Activated naive CD4-positive, alpha-beta T cell treated with anti-CD3 and anti-CD28 coated beads, Interleukin-2, amount 10 ng/mL, durations not matched to agents 7 days and 5 days (primary cell): ENCODE results near the gene METTL2B.
"Not testable (repeated sequence)": the region's sequence is repeated elsewhere in the genome, so short reads cannot be mapped to it uniquely, and the experiment has no call there.

Source experiments
- CTCF ChIA-PET: fragments of 350-600 bp; sonication (Branson Sonifier 250); formaldehyde crosslinking; loops from one replicate; lab custom pipeline; 2021; ENCODE audit warnings: antibody characterized with exemption; lab: Charles Lee
- DNase-seq: peaks from one replicate; pipeline ENCODE4 v3.0.0-alpha.2; 2020
- H3K27ac Mint-ChIP-seq: one replicate; pipeline ENCODE4 v1.8.0; 2021; ENCODE audit warnings: mild to moderate bottlenecking, moderate library complexity, mixed read lengths
- H3K27me3 Mint-ChIP-seq: one replicate; pipeline ENCODE4 v1.8.0; 2021; ENCODE audit warnings: mild to moderate bottlenecking, mixed read lengths
- H3K36me3 Mint-ChIP-seq: one replicate; pipeline ENCODE4 v1.8.0; 2021; ENCODE audit warnings: mixed read lengths
- H3K4me1 Mint-ChIP-seq: one replicate; pipeline ENCODE4 v1.8.0; 2021; ENCODE audit warnings: mixed read lengths
- H3K4me3 Mint-ChIP-seq: one replicate; pipeline ENCODE4 v1.8.0; 2021; ENCODE audit warnings: mild to moderate bottlenecking, moderate library complexity, mixed read lengths
- H3K9me3 Mint-ChIP-seq: one replicate; pipeline ENCODE4 v1.8.0; 2021; ENCODE audit warnings: mixed read lengths

METTL2B gene

DNA sequence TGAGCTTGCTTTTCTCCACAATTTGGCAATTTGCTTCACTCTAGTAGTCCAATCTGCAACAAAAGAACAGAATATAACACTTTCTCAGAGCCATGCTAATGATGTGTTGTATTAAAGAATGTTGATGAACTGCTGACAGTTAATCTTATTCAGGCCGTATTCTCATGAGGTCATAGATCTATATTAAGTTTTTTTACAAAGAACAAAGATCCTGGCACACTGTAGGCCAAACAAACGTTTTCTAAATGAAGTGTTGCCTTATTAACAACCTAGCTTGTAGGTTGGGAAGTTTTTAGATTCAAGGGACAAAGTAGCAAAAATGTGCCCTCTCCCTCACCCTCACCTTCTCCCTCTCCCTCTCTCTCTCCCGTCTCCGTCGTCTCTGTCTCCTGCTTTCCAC is 14.1 kb upstream of the METTL2B start:
- no peak overlapping the region for H3K27ac Mint-ChIP-seq

DNA sequence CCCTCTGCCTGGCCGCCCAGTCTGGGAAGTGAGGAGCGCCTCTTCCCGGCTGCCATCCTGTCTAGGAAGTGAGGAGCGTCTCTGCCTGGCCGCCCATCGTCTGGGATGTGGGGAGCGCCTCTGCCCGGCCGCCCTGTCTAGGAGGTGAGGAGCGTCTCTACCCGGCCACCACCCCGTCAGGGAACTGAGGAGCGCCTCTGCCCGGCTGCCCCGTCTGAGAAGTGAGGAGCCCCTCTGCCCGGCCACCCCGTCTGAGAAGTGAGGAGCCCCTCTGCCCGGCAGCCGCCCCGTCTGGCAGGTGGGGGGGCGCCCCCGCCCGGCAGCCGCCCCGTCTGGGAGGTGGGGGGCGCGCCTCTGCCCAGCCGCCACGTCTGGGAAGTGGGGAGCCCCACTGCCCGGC is 13.2 kb upstream of the METTL2B start:
- H3K9me3 Mint-ChIP-seq, DNase-seq, H3K4me3 Mint-ChIP-seq, H3K27ac Mint-ChIP-seq, H3K27me3 Mint-ChIP-seq: not testable (repeated sequence)
- peaks cover 11% of the 10 kb centered on the region for H3K36me3 Mint-ChIP-seq
- CTCF ChIA-PET: interaction anchor here (4.4 kb wide), 1 partner anchor 48 kb away, joined by 34 read pairs; no protein-coding TSS in a partner anchor
- peaks cover 17% of the 10 kb centered on the region for H3K4me1 Mint-ChIP-seq

More for the DNA sequence above, 14.1 kb upstream of the METTL2B start:
- H3K36me3 Mint-ChIP-seq: peaks cover 15% of the 10 kb centered on the region
- CTCF ChIA-PET: interaction anchor here (0.6 to 6.6 kb wide), 5 partner anchors 12 to 47 kb away, joined by 3 to 339 read pairs (median 20); no protein-coding TSS in a partner anchor
- peaks cover 24% of the 10 kb centered on the region for H3K4me1 Mint-ChIP-seq
- no peaks in the 10 kb centered on the region for H3K27me3 Mint-ChIP-seq
- no peak for DNase-seq
- H3K9me3 Mint-ChIP-seq: no peaks in the 10 kb centered on the region
- no peak overlapping the region for H3K4me3 Mint-ChIP-seq

DNA sequence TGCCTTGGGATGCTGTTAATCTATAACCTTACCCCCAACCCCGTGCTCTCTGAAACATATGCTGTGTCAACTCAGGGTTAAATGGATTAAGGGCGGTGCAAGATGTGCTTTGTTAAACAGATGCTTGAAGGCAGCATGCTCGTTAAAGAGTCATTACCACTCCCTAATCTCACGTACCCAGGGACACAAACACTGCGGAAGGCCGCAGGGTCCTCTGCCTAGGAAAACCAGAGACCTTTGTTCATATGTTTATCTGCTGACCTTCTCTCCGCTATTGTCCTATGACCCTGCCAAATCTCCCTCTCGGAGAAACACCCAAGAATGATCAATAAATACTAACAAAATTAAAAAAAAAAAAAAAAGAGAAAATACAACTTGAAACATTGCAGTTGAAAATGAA is 12.6 kb upstream of the METTL2B start:
- H3K4me3 Mint-ChIP-seq, H3K27ac Mint-ChIP-seq, H3K27me3 Mint-ChIP-seq, DNase-seq, H3K9me3 Mint-ChIP-seq, CTCF ChIA-PET, H3K36me3 Mint-ChIP-seq: not testable (repeated sequence)
- H3K4me1 Mint-ChIP-seq: peaks cover 11% of the 10 kb centered on the region

DNA sequence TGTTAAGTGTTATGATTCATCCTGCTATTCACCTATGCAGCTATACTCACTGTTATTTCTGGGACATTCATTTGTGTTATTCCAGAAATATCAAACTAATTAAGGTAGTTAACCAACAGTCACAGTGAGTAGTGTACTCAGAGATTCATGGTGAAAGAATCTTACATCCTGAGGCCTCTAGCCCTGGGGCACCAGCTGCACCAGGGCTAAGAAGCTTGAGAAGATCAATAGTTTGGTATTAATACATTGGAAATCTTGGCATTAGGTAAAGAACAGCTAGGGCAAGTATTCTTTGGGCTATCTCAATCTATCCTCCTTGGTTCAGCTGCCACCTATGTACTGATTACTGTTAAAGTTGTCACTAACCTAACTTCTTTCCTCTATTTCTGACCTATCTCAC is 9.7 kb upstream of the METTL2B start:
- H3K9me3 Mint-ChIP-seq, CTCF ChIA-PET, H3K27me3 Mint-ChIP-seq, H3K4me3 Mint-ChIP-seq, DNase-seq, H3K36me3 Mint-ChIP-seq, H3K4me1 Mint-ChIP-seq, H3K27ac Mint-ChIP-seq: not testable (repeated sequence)

DNA sequence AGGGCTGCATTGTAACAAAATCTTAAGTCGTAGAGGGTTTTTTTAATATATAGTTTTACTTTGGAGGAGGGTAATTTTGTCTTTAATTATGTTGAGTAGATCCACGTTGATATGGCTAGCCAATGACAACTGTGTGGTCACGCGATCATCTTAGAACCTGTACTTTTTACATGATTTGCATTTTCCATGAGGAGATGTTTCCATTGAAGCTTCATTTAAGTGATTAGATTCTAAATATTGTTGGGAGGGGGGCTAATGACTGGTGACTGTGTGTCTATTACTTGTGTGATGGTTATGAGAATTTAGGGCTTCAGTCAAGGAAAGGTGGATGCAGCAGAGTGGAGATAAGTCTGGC is 765 bp downstream of the METTL2B start:
- Mint-ChIP-seq H3K36me3 (peaks cover 17% of the 10 kb centered on the region), H3K4me1 (peaks cover 34% of the 10 kb centered on the region), H3K27ac (peak overlapping the region; percentile 99), H3K4me3 (peak overlapping the region; percentile 99)
- H3K27me3 Mint-ChIP-seq, H3K9me3 Mint-ChIP-seq, DNase-seq: not testable (repeated sequence)
- CTCF ChIA-PET: interaction anchor here (1.4 kb wide), 1 partner anchor 16 kb away, joined by 4 read pairs; no protein-coding TSS in a partner anchor

DNA sequence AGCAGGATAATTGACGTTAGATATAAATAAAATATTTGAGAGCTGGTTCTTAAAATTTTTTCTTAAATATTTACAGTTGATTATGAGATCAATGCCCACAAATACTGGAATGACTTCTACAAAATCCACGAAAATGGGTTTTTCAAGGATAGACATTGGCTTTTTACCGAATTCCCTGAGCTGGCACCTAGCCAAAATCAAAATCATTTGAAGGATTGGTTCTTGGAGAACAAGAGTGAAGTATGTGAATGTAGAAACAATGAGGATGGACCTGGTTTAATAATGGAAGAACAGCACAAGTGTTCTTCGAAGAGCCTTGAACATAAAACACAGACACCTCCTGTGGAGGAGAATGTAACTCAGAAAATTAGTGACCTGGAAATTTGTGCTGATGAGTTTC is 2.5 kb downstream of the METTL2B start:
- Mint-ChIP-seq H3K4me1 (peaks cover 36% of the 10 kb centered on the region), H3K36me3 (peaks cover 20% of the 10 kb centered on the region)
- H3K4me3 Mint-ChIP-seq, DNase-seq, H3K27me3 Mint-ChIP-seq, H3K27ac Mint-ChIP-seq, H3K9me3 Mint-ChIP-seq, CTCF ChIA-PET: not testable (repeated sequence)

DNA sequence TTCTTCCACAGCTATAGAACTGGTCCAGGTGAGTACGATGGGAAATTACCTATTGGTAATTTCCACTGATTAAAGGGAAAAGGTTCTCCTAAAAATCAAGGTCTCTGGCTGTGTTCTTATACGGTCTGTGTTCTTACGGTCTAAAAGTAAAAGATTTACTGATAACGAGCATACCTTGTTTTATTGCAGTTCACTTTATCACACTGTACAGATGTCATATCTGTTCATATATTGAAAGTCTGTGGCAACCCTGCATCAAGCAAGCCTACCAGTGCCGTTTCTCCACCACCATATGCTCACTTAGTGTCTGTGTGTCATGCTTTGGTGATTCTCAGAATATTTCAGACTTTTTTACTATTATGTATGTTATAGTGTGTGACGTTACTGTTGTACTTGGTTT is 11.6 kb downstream of the METTL2B start:
- H3K27me3 Mint-ChIP-seq, H3K27ac Mint-ChIP-seq, H3K4me1 Mint-ChIP-seq, CTCF ChIA-PET, H3K9me3 Mint-ChIP-seq, DNase-seq, H3K4me3 Mint-ChIP-seq: not testable (repeated sequence)
- H3K36me3 Mint-ChIP-seq: peaks cover 15% of the 10 kb centered on the region

DNA sequence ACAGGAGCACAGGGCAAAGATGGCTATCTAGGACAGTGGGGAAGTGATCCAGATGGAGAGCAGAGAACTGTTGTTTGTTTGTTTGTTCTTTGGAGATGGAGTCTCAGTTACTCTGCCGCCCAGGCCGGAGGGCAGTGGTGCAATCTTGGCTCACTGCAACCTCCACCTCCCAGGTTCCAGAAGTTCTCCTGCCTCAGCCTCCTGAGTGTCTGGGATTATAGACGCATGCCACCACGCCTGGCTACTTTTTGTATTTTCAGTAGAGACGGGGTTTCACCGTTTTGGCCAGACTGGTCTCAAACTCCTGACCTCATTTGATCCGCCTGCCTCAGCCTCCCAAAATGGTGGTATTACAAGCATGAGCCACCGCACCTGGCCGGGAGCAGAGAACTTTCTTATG is 20.9 kb downstream of the METTL2B start:
- Mint-ChIP-seq H3K4me3 (no peak overlapping the region), H3K9me3 (no peaks in the 10 kb centered on the region), H3K4me1 (no peaks in the 10 kb centered on the region), H3K27ac (no peak overlapping the region), H3K27me3 (no peaks in the 10 kb centered on the region), H3K36me3 (peaks cover 22% of the 10 kb centered on the region)
- DNase-seq: no peak
- CTCF ChIA-PET: interaction anchor here (1.1 kb wide), 1 partner anchor 110 kb away, joined by 4 read pairs; no protein-coding TSS in a partner anchor

DNA sequence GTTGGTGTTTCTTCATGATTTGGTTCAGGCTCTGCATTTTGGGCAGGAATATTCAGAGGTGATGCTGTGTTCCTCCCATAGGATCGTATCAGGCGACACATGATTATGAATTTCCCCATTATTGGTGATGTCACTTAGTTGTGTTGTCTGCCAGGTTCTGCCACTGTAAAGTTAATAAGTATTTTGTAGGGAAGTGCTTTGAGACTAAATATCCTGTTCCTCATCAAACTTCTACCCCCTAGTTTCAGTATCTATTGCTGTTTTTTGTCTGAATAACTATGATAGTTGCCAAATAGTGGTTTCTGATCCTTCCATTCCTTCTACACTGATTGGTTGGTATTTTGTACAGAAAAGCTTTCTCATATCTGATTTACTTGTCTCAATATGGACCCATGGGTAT is 28.9 kb downstream of the METTL2B start:
- H3K9me3 Mint-ChIP-seq, DNase-seq, H3K4me3 Mint-ChIP-seq, H3K27me3 Mint-ChIP-seq, H3K27ac Mint-ChIP-seq, CTCF ChIA-PET: not testable (repeated sequence)
- peaks cover 18% of the 10 kb centered on the region for H3K4me1 Mint-ChIP-seq
- H3K36me3 Mint-ChIP-seq: peaks cover 14% of the 10 kb centered on the region

DNA sequence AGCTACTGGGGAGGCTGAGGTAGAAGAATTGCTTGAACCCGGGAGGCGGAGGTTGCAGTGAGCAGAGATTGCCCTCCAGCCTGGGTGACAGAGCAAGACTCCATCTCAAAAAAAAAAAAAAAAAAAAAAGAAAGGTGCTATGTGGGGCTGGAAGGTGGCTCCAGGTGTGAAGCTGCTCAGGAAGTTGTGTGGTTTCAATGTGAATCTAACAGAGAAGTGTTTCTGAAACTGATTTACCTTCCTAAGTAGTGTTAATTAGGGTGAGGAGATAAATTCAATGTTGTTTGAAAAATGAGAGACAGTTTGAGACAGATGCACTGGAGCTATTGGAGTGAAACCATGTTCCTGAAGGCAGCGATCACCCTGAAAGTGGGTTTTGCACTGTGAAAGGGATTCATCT is 30.3 kb downstream of the METTL2B start:
- H3K4me1 Mint-ChIP-seq: peaks cover 18% of the 10 kb centered on the region
- H3K4me3 Mint-ChIP-seq, H3K36me3 Mint-ChIP-seq, H3K27ac Mint-ChIP-seq, CTCF ChIA-PET, DNase-seq, H3K9me3 Mint-ChIP-seq, H3K27me3 Mint-ChIP-seq: not testable (repeated sequence)

DNA sequence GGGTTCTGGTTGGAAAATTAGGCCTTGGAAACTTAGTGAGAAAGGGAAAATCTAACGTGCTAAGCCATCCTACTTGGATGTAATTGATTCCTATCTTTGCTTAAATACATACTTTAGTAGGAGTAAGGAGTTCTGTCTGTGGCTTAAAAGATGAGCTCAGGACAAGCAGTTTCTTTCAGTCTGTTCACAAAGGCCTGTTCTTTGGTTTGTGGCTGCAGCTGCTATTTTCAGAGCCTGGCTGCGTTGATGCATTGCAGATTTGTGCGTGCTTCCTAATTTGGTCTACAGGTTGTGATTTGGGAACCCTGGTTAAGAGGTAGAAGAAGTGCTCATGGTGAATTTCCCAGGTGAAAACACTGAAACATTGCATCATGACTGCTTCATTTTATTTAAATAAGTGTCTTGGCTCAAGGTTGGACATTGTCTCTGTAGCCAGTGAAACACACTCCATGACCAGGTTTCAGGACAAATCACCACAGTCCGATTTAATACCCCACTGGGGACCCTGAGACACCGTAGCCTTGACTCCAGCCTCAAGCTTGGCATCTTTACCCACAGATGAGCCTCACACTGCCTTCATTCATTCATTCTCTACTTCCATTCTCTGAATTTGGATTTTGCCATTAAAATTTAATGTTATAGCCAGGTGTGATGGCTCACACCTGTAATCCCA is 30.9 kb downstream of the METTL2B start:
- H3K9me3 Mint-ChIP-seq, H3K4me3 Mint-ChIP-seq, H3K27me3 Mint-ChIP-seq, CTCF ChIA-PET, DNase-seq, H3K27ac Mint-ChIP-seq, H3K36me3 Mint-ChIP-seq: not testable (repeated sequence)
- H3K4me1 Mint-ChIP-seq: peaks cover 18% of the 10 kb centered on the region

DNA sequence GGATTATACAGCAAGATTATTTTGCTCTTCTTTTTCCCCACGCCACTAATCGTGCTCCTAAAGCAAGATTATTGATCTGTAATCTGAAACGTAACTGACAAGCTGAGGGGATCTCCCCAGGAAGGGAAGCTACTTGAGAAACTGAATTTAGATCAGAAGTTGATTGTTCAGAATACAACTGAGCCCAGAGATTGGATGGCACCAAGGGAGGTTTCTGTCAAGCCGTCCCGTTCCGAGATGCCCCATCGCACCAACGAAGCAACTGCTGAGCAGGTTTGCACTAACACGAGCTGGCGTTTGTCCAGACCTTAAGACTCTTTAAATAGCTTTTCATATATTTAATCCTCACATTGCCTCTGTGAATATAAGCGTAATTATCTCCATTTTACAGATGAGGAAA is 35.1 kb downstream of the METTL2B start:
- not testable (repeated sequence) for H3K36me3 Mint-ChIP-seq
- CTCF ChIA-PET: interaction anchor here (0.6 kb wide), 2 partner anchors 75 to 84 kb away, joined by 3 to 4 read pairs; no protein-coding TSS in a partner anchor

DNA sequence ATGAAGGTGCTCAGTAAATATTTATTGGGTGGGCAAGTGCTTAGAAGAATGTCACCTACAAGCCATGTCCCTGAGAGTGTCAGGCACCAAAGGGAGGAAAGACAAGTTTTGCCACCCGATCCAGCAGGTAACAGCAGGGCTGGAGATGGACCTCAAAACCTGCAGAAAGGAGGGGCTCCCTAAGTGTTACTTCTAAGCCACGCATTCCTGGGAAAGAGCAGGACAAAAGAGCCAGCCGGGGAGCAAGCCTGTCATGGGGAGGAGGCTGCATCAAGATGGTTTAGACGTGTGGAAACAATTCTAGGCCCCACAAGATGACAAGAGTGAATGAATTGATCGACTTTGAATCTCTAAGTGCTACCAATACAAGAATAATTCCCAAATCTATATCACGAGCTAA is 38.7 kb downstream of the METTL2B start:
- DNase-seq, H3K36me3 Mint-ChIP-seq, CTCF ChIA-PET, H3K9me3 Mint-ChIP-seq, H3K4me3 Mint-ChIP-seq, H3K4me1 Mint-ChIP-seq, H3K27ac Mint-ChIP-seq: not testable (repeated sequence)
- H3K27me3 Mint-ChIP-seq: peaks cover 30% of the 10 kb centered on the region

More for the DNA sequence above, 35.1 kb downstream of the METTL2B start:
- peaks cover 20% of the 10 kb centered on the region for H3K27me3 Mint-ChIP-seq
- DNase-seq, H3K4me3 Mint-ChIP-seq, H3K4me1 Mint-ChIP-seq, H3K27ac Mint-ChIP-seq, H3K9me3 Mint-ChIP-seq: not testable (repeated sequence)

DNA sequence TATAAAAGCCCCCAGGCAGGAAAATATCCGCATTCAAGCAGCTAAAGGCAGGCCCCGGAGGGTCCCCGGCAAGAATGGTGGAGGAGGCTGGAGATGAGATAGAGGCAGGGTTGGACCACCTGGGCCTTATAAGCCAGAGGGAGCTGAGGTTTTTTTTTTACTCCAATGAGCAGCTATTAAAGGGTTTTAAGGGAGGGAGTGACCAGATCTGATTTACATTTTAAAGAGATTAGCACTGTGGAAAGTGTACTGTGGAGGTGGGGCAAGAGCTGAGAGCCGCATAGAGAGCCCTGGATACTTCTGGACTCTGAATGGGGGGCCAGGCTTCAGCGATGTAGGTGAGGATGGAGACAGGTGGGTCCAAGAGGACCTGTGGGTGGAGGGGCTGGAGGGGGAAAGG is 40.5 kb downstream of the METTL2B start:
- DNase-seq, H3K4me1 Mint-ChIP-seq, H3K36me3 Mint-ChIP-seq, CTCF ChIA-PET, H3K27ac Mint-ChIP-seq, H3K4me3 Mint-ChIP-seq, H3K9me3 Mint-ChIP-seq: not testable (repeated sequence)
- H3K27me3 Mint-ChIP-seq: peaks cover 30% of the 10 kb centered on the region

DNA sequence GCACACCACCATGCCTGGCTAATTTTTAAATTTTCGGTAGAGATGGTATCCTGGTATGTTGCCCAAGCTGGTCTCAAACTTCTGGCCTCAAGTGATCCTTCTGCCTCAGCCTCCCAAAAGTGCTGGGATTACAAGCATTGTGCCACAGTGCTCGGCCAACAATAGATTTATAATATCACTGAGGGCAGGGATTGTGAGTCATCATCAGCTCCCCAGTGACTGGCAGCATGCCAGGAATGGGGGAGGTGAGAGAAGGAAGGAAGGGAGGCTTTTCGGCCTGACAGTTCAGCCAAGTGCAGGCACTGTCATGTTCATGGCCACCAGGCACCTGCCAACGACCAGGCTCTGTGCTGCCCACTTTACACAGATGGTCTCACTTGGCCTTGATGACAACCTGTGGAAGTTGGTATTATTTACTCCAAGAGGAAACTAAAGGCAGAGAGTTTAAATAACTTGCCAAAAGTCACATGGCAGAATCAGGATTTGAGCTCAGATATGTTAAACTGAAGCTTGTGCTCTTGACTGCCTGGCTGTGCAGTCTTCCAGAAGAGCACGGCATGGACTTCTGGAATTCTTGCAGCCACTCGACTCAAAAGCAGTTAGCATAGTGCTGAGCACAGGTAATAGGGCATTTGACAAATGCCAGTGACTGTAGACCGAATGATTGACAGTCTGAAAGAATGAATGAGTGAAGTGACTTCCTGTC is 46.8 kb downstream of the METTL2B start:
- H3K4me3 Mint-ChIP-seq, H3K9me3 Mint-ChIP-seq, H3K4me1 Mint-ChIP-seq, CTCF ChIA-PET, H3K36me3 Mint-ChIP-seq, H3K27me3 Mint-ChIP-seq, H3K27ac Mint-ChIP-seq: not testable (repeated sequence)
- peak; percentile 48 for DNase-seq
